NCI-H446 (cell line): ENCODE data around the gene BTC.
A peak's percentile ranks its signal among the peaks of the same experiment; 100 is the strongest.
"Not testable (repeated sequence)": the region's sequence is repeated elsewhere in the genome, so short reads cannot be mapped to it uniquely, and the experiment has no call there.

ENCODE experiments used
- DNase-seq, 2 experiments: peaks; one replicate each; lab custom pipeline; 2025; lab: John Stamatoyannopoulos, UW

BTC gene, protein sequence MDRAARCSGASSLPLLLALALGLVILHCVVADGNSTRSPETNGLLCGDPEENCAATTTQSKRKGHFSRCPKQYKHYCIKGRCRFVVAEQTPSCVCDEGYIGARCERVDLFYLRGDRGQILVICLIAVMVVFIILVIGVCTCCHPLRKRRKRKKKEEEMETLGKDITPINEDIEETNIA

DNA sequence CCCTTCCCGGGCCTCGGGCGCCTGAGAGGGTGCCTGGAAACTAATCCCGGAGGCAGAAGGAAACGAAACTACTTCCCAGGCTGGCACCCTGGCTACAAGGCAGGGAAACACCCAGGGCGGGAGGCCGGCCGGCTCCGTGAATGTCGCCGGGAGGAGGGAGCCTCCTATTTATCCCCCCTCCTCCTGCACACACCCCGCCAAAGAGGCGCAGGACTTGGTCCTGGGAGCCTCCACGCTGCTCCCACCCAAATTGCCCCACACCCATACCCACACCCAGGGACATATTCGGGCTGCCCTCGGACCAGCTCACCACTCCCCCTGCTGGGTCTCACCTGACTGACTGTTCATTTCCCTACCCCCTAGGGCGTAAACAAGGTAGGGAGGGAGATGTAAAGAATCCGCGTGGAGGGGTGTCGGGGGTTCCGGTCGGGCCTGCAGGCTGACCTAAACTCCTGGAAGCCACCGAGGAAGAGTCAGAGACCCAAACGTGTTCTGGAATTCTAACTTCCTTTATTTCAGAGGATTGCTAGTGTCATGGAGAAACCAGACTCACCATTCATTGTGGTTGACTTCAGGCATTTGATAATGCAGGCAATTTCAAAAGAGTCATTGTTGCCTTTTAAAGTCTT lies at the start of gene BTC:
Gene BTC (minus strand): TSS at position 142 of the 629 bp plus-strand sequence. CDS start 198 bp downstream, outside the sequence.
- DNase-seq: no peak

GRCh38 chr4:74840936-74841509 lies 46.7 kb upstream of the BTC start:
- DNase-seq: no peak

DNA sequence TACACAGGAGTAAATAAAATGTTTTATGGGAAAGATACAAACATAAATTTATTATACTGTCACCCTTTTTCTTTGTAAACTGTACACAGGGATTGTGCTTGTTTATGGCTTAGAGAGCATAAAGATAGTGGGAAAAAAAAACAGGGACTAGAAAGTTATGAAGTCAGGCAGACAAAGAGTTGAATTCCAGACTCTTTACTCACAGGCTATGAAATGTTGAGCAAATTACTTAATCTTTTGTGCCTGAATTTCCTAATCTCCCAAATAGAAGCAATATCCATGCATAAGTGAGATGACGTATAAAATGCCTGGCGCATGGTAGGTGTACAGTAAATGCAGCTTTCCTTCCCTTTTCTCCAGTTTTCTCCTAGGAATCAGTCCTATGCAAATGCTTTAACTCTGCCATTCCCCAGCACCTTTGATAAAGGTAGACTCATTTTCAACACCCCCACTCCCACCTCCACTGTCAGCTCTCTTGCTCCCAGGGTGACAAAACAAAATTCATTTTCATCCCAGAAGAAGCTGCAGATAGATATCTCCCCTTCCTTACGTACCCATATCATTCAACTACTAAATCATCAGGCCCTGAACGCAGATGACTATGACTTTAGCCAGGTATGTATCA lies 44.5 kb upstream of the BTC start:
- DNase-seq: no peak

DNA sequence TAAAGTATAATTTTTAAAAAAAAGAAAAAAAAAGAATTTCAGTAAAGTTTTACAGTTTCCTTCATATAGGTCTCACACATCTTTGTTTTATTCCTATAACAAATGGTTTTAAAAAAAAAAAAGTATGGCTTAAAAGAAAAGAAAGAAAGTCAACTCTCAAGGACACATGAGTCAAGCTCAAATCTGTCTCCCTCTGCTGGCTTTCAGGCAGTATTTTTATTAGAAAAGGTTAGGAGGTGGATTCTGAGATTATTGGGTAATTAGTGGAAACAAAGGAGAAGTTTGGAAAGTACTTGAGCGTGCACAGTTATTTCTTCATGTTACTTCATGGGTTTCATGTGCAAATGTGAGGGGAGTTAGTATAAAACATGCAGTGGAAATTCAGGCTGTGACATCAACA lies 36.6 kb upstream of the BTC start:
- no peak for DNase-seq

GRCh38 chr4:74823194-74823593 lies 28.9 kb upstream of the BTC start:
- no peak for DNase-seq

DNA sequence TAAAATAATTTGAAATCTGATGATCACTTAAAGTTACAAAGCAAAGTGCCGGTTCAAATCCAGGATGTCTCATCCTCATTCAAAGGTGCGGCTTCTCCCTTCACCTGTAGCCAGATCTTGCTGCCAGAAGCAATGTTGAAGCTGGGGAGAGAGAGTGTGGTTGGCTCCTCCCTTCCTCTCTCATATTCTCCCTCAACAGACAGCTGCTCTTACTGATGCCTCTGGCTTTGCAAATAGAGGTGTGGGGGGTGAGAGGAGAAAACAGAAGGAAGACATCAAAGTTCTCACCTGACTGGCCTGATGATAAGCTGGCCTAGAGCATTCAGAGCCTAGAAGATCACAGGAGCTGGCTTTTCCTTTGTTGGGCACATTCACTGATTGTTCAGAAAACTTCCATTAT lies 28.3 kb upstream of the BTC start:
- no peak for DNase-seq

GRCh38 chr4:74821541-74821940 lies 27.2 kb upstream of the BTC start:
- no peak for DNase-seq

GRCh38 chr4:74814052-74814451 lies 19.7 kb upstream of the BTC start:
- DNase-seq: no peak

DNA sequence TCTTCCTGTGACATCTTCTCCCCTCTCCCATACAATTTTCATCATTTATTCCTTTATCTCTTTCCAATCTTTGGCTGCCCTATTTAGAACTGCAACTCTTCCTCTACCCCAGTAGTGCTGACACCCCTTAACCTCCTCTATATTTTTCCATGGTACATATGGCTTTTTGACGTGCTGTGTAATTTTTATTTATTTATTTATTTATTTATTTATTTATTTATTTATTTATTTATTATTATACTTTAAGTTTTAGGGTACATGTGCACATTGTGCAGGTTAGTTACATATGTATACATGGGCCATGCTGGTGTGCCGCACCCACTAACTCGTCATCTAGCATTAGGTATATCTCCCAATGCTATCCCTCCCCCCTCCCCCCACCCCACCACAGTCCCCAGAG lies 17.7 kb upstream of the BTC start:
- not testable (repeated sequence) for DNase-seq

DNA sequence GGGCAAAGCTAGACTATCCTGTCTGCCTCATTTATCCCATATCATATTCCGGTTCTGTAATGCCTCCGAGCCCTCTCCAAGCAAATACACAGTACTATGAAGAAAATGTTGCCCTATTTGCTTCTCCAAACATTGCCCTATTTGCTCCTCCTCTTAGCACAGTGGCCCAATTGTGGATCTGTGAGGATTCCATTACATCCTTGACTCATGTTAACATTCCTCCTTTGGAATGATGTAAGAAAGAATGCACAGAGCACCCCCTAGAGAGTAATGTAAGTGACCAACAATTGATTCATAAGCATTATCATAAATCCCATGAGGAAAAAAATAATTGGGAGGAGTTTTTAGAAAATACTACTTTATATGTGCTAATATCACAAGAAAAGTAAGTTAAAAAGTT lies 11.3 kb upstream of the BTC start:
- no peak for DNase-seq

- DNase-seq: no peak
Observed at GRCh38 chr4:74800310-74800709, 6.0 kb upstream of the BTC start.

- DNase-seq: no peak
Observed at GRCh38 chr4:74796631-74797030, 2.3 kb upstream of the BTC start.

GRCh38 chr4:74793757-74794381 lies 454 bp downstream of the BTC start:
- DNase-seq: no peak

DNA sequence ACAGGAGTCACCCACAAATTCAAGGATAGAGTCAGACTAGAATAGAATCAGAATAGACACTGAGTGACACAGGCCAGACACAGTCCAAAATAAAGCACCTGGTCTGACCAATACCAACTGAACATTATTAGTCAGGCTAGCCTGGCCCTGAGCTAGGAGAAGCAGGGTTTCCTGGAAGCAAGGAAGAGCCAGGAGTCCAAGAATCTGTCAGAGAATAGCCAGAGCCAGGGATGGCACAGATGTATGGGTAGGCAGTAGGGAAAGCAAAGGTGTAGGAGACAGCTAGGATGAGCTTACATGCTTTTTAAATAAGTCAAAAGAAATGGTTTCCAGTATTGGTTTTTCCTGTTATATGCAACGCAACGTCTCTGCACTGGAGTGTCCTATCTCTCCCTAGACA lies 3.7 kb downstream of the BTC start:
- DNase-seq: no peak

- DNase-seq: no peak
Observed at GRCh38 chr4:74789518-74789917, 4.8 kb downstream of the BTC start.

- no peak for DNase-seq
Observed at GRCh38 chr4:74777531-74777930, 16.8 kb downstream of the BTC start.

GRCh38 chr4:74772783-74773182 lies 21.5 kb downstream of the BTC start:
- no peak for DNase-seq

- DNase-seq: no peak
Observed at GRCh38 chr4:74772106-74772505, 22.2 kb downstream of the BTC start.

- no peak for DNase-seq
Observed at GRCh38 chr4:74770226-74770910, 24.0 kb downstream of the BTC start.

- peak in 1 of 2 experiments; percentile 44 for DNase-seq
Observed at GRCh38 chr4:74768857-74769525, 25.3 kb downstream of the BTC start.

DNA sequence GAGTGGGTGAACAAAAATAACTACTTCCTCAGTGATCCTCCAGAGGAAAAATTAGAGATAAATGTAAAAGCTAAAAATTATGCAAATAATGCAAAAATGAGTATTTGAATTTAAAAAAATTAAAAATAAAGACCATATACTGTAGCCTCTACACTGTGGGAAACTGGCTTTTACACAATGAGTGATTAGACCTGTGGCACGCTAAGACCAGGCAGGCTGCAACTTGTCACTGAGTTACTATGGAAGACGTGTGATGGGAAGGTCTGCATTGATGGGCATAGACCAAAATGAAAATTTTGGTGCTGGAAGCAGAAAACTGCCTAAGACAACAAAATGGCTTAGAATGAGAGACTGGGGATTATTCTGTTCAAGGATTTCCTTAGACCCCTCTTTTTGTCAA lies 30.2 kb downstream of the BTC start:
- DNase-seq: no peak
